RWPE1 (cell line): ENCODE measurements around the gene IMPDH2.

Source experiments
- CTCF ChIA-PET: fragments of 350-600 bp; sonication (Branson Sonifier 250); formaldehyde crosslinking; extraction: SDS; loops from one replicate; lab custom pipeline; 2021; lab: Yijun Ruan, JAX
- POLR2A ChIA-PET: fragments of 400-600 bp; formaldehyde crosslinking; extraction: SDS; loops from one replicate; lab custom pipeline; 2020; ENCODE audit warnings: antibody characterized with exemption; ENCODE audit not compliant: low non-redundant PET; lab: Yijun Ruan, JAX
- DNase-seq: peaks from one replicate; pipeline ENCODE4 v3.0.0; 2012; ENCODE audit warnings: low spot score
- H3K27ac ChIP-seq: fragments of 450-650 bp; 2 replicates; pipeline ENCODE4 v1.5.1; 2017
- CTCF ChIP-seq: fragments of 450-650 bp; conservative IDR thresholded peaks from 2 replicates; pipeline ENCODE4 v1.5.1; 2017; ENCODE audit warnings: low read depth, mild to moderate bottlenecking

The IMPDH2 gene

GRCh38 chr3:48989126-48989795, 39.9 kb downstream of the IMPDH2 start:
- DNase-seq: no peak
- TF ChIP-seq CTCF: no peak
- peak overlapping the region; percentile 94 for H3K27ac ChIP-seq
- ChIA-PET POLR2A (interaction anchor here (0.7 to 1.3 kb wide), 3 partner anchors 18 to 31 kb away, joined by 3 read pairs; partner anchors contain the start of gene WDR6), CTCF (interaction anchor here (0.5 to 1.2 kb wide), 3 partner anchors 9 to 43 kb away, joined by 3 read pairs; no protein-coding TSS in a partner anchor)

- ChIA-PET POLR2A (no interaction called here), CTCF (interaction anchor here (0.7 kb wide), 1 partner anchor 82 kb away, joined by 5 read pairs; no protein-coding TSS in a partner anchor)
- TF ChIP-seq CTCF: no peak
- peak overlapping the region; percentile 94 for H3K27ac ChIP-seq
- no peak for DNase-seq
Measured at GRCh38 chr3:48985831-48986376, 43.3 kb downstream of the IMPDH2 start.

GRCh38 chr3:48984663-48985062, 44.5 kb downstream of the IMPDH2 start:
- ChIA-PET CTCF (no interaction called here), POLR2A (no interaction called here)
- TF ChIP-seq CTCF: no peak
- no peak for DNase-seq
- H3K27ac ChIP-seq: peak overlapping the region; percentile 94

- POLR2A ChIA-PET: no interaction called here
- peak overlapping the region; percentile 2; the same call in 1 of the 2 replicates for H3K27ac ChIP-seq
- DNase-seq: no peak
- CTCF ChIA-PET: no interaction called here
- no peak for TF ChIP-seq CTCF
Measured at GRCh38 chr3:48983096-48983495, 46.1 kb downstream of the IMPDH2 start.

GRCh38 chr3:48982686-48983085, 46.5 kb downstream of the IMPDH2 start:
- CTCF ChIA-PET: no interaction called here
- DNase-seq: no peak
- POLR2A ChIA-PET: no interaction called here
- TF ChIP-seq CTCF: no peak
- peak overlapping the region; percentile 2; the same call in 1 of the 2 replicates for H3K27ac ChIP-seq

GRCh38 chr3:48982016-48982415, 47.2 kb downstream of the IMPDH2 start:
- no peak for TF ChIP-seq CTCF
- H3K27ac ChIP-seq: no peak overlapping the region
- no peak for DNase-seq
- ChIA-PET CTCF (interaction anchor here (0.9 kb wide), 1 partner anchor 21 kb away, joined by 3 read pairs; no protein-coding TSS in a partner anchor), POLR2A (no interaction called here)
